Stomach (tissue), 4 donors: Measurements from ENCODE around the gene MRPL40.

Experiments used
- POLR2A ChIP-seq, 4 donors: fragments of 450-650 bp; IDR thresholded peaks; one replicate each; pipeline ENCODE4 v1.6.1; 2016; ENCODE audit warnings: antibody characterized with exemption in 4 of 4, control low read depth in 2 of 4, mild to moderate bottlenecking in 1 of 4, moderate library complexity in 1 of 4
- TF ChIP-seq, protein P1 (sequence below), 7 experiments: fragments of 450-650 bp in 4 of 7; fragments of 200-600 bp in 3 of 7; sonication (generic) in 3 of 7; IDR thresholded peaks; one replicate each; pipeline ENCODE4 v1.5.1; 2016 to 2019; ENCODE audit warnings: antibody characterized with exemption in 7 of 7, control low read depth in 2 of 7, mild to moderate bottlenecking in 1 of 7

DNA sequence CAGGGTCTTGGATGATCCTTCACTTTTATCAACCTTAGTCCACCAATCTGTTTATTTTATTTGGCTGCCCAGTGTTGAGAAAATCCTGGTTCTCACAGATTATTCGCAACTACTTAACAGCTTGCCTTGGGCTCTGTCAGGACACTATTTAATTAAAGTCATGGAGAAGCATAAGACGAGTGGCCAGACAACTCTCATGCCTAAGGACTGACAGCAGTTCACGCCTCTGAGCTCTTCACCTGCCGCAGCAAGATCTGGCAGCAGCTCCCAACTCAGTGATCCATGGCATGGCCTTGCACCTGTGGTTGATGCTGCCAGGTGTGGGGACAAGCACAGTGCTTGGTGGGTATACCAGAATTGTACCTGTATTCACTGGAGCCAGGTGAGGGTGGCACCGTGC is 38.6 kb upstream of the MRPL40 start:
- TF ChIP-seq, protein P1, sequence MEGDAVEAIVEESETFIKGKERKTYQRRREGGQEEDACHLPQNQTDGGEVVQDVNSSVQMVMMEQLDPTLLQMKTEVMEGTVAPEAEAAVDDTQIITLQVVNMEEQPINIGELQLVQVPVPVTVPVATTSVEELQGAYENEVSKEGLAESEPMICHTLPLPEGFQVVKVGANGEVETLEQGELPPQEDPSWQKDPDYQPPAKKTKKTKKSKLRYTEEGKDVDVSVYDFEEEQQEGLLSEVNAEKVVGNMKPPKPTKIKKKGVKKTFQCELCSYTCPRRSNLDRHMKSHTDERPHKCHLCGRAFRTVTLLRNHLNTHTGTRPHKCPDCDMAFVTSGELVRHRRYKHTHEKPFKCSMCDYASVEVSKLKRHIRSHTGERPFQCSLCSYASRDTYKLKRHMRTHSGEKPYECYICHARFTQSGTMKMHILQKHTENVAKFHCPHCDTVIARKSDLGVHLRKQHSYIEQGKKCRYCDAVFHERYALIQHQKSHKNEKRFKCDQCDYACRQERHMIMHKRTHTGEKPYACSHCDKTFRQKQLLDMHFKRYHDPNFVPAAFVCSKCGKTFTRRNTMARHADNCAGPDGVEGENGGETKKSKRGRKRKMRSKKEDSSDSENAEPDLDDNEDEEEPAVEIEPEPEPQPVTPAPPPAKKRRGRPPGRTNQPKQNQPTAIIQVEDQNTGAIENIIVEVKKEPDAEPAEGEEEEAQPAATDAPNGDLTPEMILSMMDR (IDR thresholded peaks at IDR 0.05) = no peak
- TF ChIP-seq POLR2A (IDR thresholded peaks at IDR 0.05) = no peak
